Measurements from ENCODE around the gene DNAH1.
"Not testable (repeated sequence)": the region's sequence is repeated elsewhere in the genome, so short reads cannot be mapped to it uniquely, and the experiment has no call there.

- not testable (repeated sequence) for TF ChIP-seq CTCF (IDR thresholded peaks at IDR 0.05); EZH2 (IDR thresholded peaks at IDR 0.05; ENCODE audit: borderline replicate concordance, insufficient read depth, low read depth, low read length, poor library complexity, severe bottlenecking)
Measured at GRCh38 chr3:52272172-52272571, 43.9 kb upstream of the DNAH1 start.
